NT2/D1 (cell line): ENCODE results near the gene ZWINT.

ENCODE experiments used
- DNase-seq: peaks from one replicate; pipeline ENCODE4 v3.0.0-alpha.2; 2011; ENCODE audit warnings: low read depth, low spot score
- H3K27me3 ChIP-seq: 2 replicates; pipeline ENCODE4 v1.6.0; 2011; ENCODE audit warnings: mild to moderate bottlenecking; ENCODE audit not compliant: insufficient read length, insufficient read depth
- H3K36me3 ChIP-seq: 2 replicates; pipeline ENCODE4 v1.6.1; 2011; ENCODE audit warnings: mild to moderate bottlenecking, low read length, mixed read lengths; ENCODE audit not compliant: insufficient read depth, insufficient read length
- H3K4me1 ChIP-seq: 2 replicates; pipeline ENCODE4 v1.5.1; 2011; ENCODE audit not compliant: insufficient read depth, insufficient read length
- H3K4me3 ChIP-seq: 2 replicates; pipeline ENCODE4 v1.5.1; 2011; ENCODE audit warnings: low read depth; ENCODE audit not compliant: insufficient read length
- H3K9ac ChIP-seq: 2 replicates; pipeline ENCODE4 v1.6.0; 2011; ENCODE audit warnings: low read depth; ENCODE audit not compliant: insufficient read length
- H3K9me3 ChIP-seq: 2 replicates; pipeline ENCODE4 v1.5.1; 2011; ENCODE audit warnings: mild to moderate bottlenecking, low read length; ENCODE audit not compliant: insufficient read depth
- SUZ12 ChIP-seq: IDR thresholded peaks from 2 replicates; pipeline ENCODE4 v1.6.1; 2011; ENCODE audit not compliant: insufficient read length, insufficient read depth; ENCODE audit errors: extremely low read depth
- YY1 ChIP-seq: IDR thresholded peaks from 2 replicates; pipeline ENCODE4 v1.6.1; 2011; ENCODE audit not compliant: insufficient read length, insufficient read depth
- ZNF274 ChIP-seq: IDR thresholded peaks from 2 replicates; pipeline ENCODE4 v1.6.1; 2011; ENCODE audit warnings: mild to moderate bottlenecking, low read depth, low read length

Gene ZWINT

GRCh38 chr10:56360967-56361612 lies at the start of gene ZWINT:
Gene ZWINT (minus strand): TSS chr10:56361259. CDS start chr10:56361236, 23 bp downstream.
- no peaks in the 10 kb centered on the region for H3K27me3 ChIP-seq
- TF ChIP-seq YY1 (peak; percentile 46), ZNF274 (no peak)
- peak within 1 kb of the TSS; percentile 98 for H3K4me3 ChIP-seq
- DNase-seq = peak; percentile 84
- no peaks in the 10 kb centered on the region for H3K4me1 ChIP-seq
- peak within 1 kb of the TSS; percentile 95 for H3K9ac ChIP-seq
- peaks cover 36% of the 10 kb centered on the region for H3K36me3 ChIP-seq
- no peaks in the 10 kb centered on the region for H3K9me3 ChIP-seq

- H3K4me1 ChIP-seq = no peaks in the 10 kb centered on the region
- TF ChIP-seq YY1 (no peak), ZNF274 (no peak), SUZ12 (no peak)
Observed at GRCh38 chr10:56383806-56384205, 22.7 kb upstream of the ZWINT start.

GRCh38 chr10:56370217-56371113 lies 9.4 kb upstream of the ZWINT start:
- TF ChIP-seq YY1 = no peak
- TF ChIP-seq ZNF274 = no peak
- no peak for TF ChIP-seq SUZ12
- H3K27me3 ChIP-seq = no peaks in the 10 kb centered on the region
- H3K9me3 ChIP-seq = peaks cover 20% of the 10 kb centered on the region
- H3K9ac ChIP-seq = no peak overlapping the region
- no peak overlapping the region for H3K4me3 ChIP-seq
- no peak for DNase-seq
- H3K36me3 ChIP-seq = no peaks in the 10 kb centered on the region
- H3K4me1 ChIP-seq = no peaks in the 10 kb centered on the region

More at GRCh38 chr10:56383806-56384205, 22.7 kb upstream of the ZWINT start:
- H3K36me3 ChIP-seq = no peaks in the 10 kb centered on the region
- no peak overlapping the region for H3K9ac ChIP-seq
- no peak for DNase-seq
- no peaks in the 10 kb centered on the region for H3K9me3 ChIP-seq
- no peaks in the 10 kb centered on the region for H3K27me3 ChIP-seq
- no peak overlapping the region for H3K4me3 ChIP-seq

GRCh38 chr10:56360583-56360966 lies 484 bp downstream of the ZWINT start:
- no peak for DNase-seq
- H3K9ac ChIP-seq = peak overlapping the region; percentile 95
- no peaks in the 10 kb centered on the region for H3K4me1 ChIP-seq
- no peaks in the 10 kb centered on the region for H3K9me3 ChIP-seq
- no peak for TF ChIP-seq YY1
- no peak for TF ChIP-seq ZNF274
- no peak for TF ChIP-seq SUZ12
- no peaks in the 10 kb centered on the region for H3K27me3 ChIP-seq
- peak overlapping the region; percentile 98 for H3K4me3 ChIP-seq
- H3K36me3 ChIP-seq = peaks cover 36% of the 10 kb centered on the region

- H3K9ac ChIP-seq = peak overlapping the region; percentile 2
- H3K36me3 ChIP-seq = peaks cover 36% of the 10 kb centered on the region
- H3K4me1 ChIP-seq = no peaks in the 10 kb centered on the region
- DNase-seq = no peak
- H3K9me3 ChIP-seq = no peaks in the 10 kb centered on the region
- H3K4me3 ChIP-seq = peak overlapping the region; percentile 98
- H3K27me3 ChIP-seq = no peaks in the 10 kb centered on the region
- TF ChIP-seq SUZ12 (no peak), ZNF274 (no peak), YY1 (no peak)
Observed at GRCh38 chr10:56359837-56360236, 1.2 kb downstream of the ZWINT start.

GRCh38 chr10:56357018-56357417 lies 4.0 kb downstream of the ZWINT start:
- Histone ChIP-seq H3K27me3 (no peaks in the 10 kb centered on the region), H3K9ac (no peak overlapping the region), H3K4me1 (no peaks in the 10 kb centered on the region), H3K4me3 (no peak overlapping the region), H3K36me3 (peaks cover 36% of the 10 kb centered on the region), H3K9me3 (no peaks in the 10 kb centered on the region)
- TF ChIP-seq SUZ12 (no peak), ZNF274 (no peak), YY1 (no peak)
- no peak for DNase-seq

- Histone ChIP-seq H3K27me3 (no peaks in the 10 kb centered on the region), H3K4me3 (no peak overlapping the region), H3K4me1 (no peaks in the 10 kb centered on the region), H3K36me3 (peaks cover 1% of the 10 kb centered on the region), H3K9me3 (no peaks in the 10 kb centered on the region), H3K9ac (no peak overlapping the region)
- TF ChIP-seq ZNF274 (no peak), YY1 (no peak), SUZ12 (no peak)
- DNase-seq = no peak
Observed at GRCh38 chr10:56351909-56352630, 9.0 kb downstream of the ZWINT start.
